Neuronal stem cell (in vitro differentiated cells): ENCODE results near the gene ARHGAP18.

Source experiments
- DNase-seq: peaks from one replicate; pipeline ENCODE4 v3.0.0-alpha.2; 2013; ENCODE audit warnings: low spot score
- H2AFZ ChIP-seq: one replicate; pipeline ENCODE4 v1.6.1; 2013; ENCODE audit warnings: mild to moderate bottlenecking, low read length, inconsistent platforms
- H2AK5ac ChIP-seq: 2 replicates; pipeline ENCODE4 v1.6.1; 2013; ENCODE audit warnings: low read depth, mild to moderate bottlenecking, inconsistent platforms, low read length, moderate library complexity, mixed read lengths
- H2BK120ac ChIP-seq: 2 replicates; pipeline ENCODE4 v1.6.1; 2013; ENCODE audit warnings: low read depth, mild to moderate bottlenecking, inconsistent platforms, low read length, moderate library complexity, mixed read lengths
- H2BK12ac ChIP-seq: one replicate; pipeline ENCODE4 v1.6.1; 2013; ENCODE audit warnings: low read length, inconsistent platforms
- H2BK15ac ChIP-seq: 2 replicates; pipeline ENCODE4 v1.6.1; 2013; ENCODE audit warnings: mild to moderate bottlenecking, low read length, inconsistent platforms, mixed read lengths
- H2BK5ac ChIP-seq: one replicate; pipeline ENCODE4 v1.6.1; 2013; ENCODE audit warnings: inconsistent platforms, mild to moderate bottlenecking, low read length, moderate library complexity
- H3K14ac ChIP-seq: one replicate; pipeline ENCODE4 v1.6.1; 2013; ENCODE audit warnings: low read length, inconsistent platforms
- H3K18ac ChIP-seq: 2 replicates; pipeline ENCODE4 v1.6.1; 2013; ENCODE audit warnings: low read length, inconsistent platforms
- H3K23ac ChIP-seq: 2 replicates; pipeline ENCODE4 v1.6.1; 2013; ENCODE audit warnings: low read depth, mild to moderate bottlenecking, mixed read lengths, low read length, inconsistent platforms; ENCODE audit not compliant: poor library complexity
- H3K27ac ChIP-seq: replicated peaks from 3 replicates; pipeline ENCODE4 v1.5.1; 2013; ENCODE audit warnings: low read length, inconsistent platforms
- H3K27me3 ChIP-seq, 3 experiments: 2 replicates each; pipeline ENCODE4 v1.6.1; 2013; ENCODE audit warnings: low read length in 3 of 3, mild to moderate bottlenecking in 2 of 3, inconsistent platforms in 1 of 3, low read depth in 1 of 3, mixed read lengths in 1 of 3, moderate library complexity in 1 of 3; ENCODE audit not compliant: control insufficient read depth in 3 of 3, insufficient read depth in 3 of 3
- H3K36me3 ChIP-seq, 2 donors: replicated peaks in 1 of 2; 2 replicates each; pipeline ENCODE4 v1.6.1; 2013; ENCODE audit warnings: low read length in 2 of 2; ENCODE audit not compliant: control insufficient read depth in 2 of 2, insufficient read depth in 2 of 2
- H3K4ac ChIP-seq: 2 replicates; pipeline ENCODE4 v1.6.1; 2013; ENCODE audit warnings: inconsistent platforms, mild to moderate bottlenecking, low read length, moderate library complexity
- H3K4me1 ChIP-seq, 2 donors: 1 replicate in 1 of 2; 2 replicates in 1 of 2; pipeline ENCODE4 v1.6.1; 2013; ENCODE audit warnings: low read length in 2 of 2, low read depth in 1 of 2; ENCODE audit not compliant: control insufficient read depth in 2 of 2, insufficient read depth in 1 of 2
- H3K4me2 ChIP-seq: one replicate; pipeline ENCODE4 v1.6.1; 2013; ENCODE audit warnings: mild to moderate bottlenecking, low read length, inconsistent platforms; ENCODE audit not compliant: insufficient read depth, poor library complexity, severe bottlenecking
- H3K4me3 ChIP-seq, 2 donors: 2 replicates each; pipeline ENCODE4 v1.5.1; 2013; ENCODE audit warnings: low read length in 2 of 2, mild to moderate bottlenecking in 2 of 2, inconsistent platforms in 1 of 2, moderate library complexity in 1 of 2
- H3K79me1 ChIP-seq: one replicate; pipeline ENCODE4 v1.6.1; 2013; ENCODE audit warnings: low read depth, mild to moderate bottlenecking, inconsistent platforms, low read length, moderate library complexity
- H3K9ac ChIP-seq: one replicate; pipeline ENCODE4 v1.6.1; 2013; ENCODE audit warnings: mild to moderate bottlenecking, low read depth, low read length, inconsistent platforms; ENCODE audit not compliant: poor library complexity
- H3K9me3 ChIP-seq, 2 donors: replicated peaks in 1 of 2; 2 replicates each; pipeline versions ENCODE3 to v1.6.1; 2013; ENCODE audit warnings: low read length in 2 of 2, mild to moderate bottlenecking in 2 of 2, inconsistent platforms in 1 of 2, low read depth in 1 of 2, mixed read lengths in 1 of 2, moderate library complexity in 1 of 2; ENCODE audit not compliant: control insufficient read depth in 2 of 2, insufficient read depth in 1 of 2
- H4K8ac ChIP-seq: one replicate; pipeline ENCODE4 v1.6.1; 2013; ENCODE audit warnings: low read depth, mild to moderate bottlenecking, inconsistent platforms, low read length, moderate library complexity
- H4K91ac ChIP-seq: one replicate; pipeline ENCODE4 v1.6.1; 2013; ENCODE audit warnings: low read length, low read depth, mild to moderate bottlenecking, inconsistent platforms; ENCODE audit not compliant: poor library complexity
- WGBS, 2 donors: extraction: QIAGEN DNeasy Blood & Tissue Kit; methylation state at CpG; one replicate each; pipeline ENCODE4 v1.1.7; 2013; ENCODE audit warnings: missing lambda C conversion rate in 2 of 2, mixed read lengths in 1 of 2; ENCODE audit not compliant: insufficient read length in 2 of 2, insufficient replicate concordance in 1 of 2; ENCODE audit errors: extremely low coverage in 2 of 2; 5-methylcytosine and 5-hydroxymethylcytosine counted together

ARHGAP18 gene

DNA sequence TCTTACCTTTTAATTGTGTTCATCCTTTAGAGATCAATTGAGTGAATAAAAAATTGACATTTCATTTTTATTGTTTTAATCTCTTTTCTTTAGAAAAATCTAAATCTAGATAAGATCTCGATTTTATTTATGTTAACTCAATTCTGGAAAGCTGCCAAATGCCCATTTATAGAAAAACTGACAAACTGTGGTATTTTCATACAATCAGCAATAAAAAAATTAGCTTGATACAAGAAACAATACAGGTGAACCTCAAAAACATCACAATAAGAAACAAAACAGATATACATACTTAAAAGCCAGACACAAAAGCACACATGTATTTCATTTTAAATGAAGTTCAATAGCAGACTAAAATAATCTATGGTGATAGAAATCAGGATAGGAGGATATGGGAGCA lies 30.0 kb upstream of the ARHGAP18 start:
- no peaks in the 10 kb centered on the region for H3K27me3 ChIP-seq
- H3K79me1 ChIP-seq = no peaks in the 10 kb centered on the region
- H4K8ac ChIP-seq = no peak overlapping the region
- H3K14ac ChIP-seq = no peak overlapping the region
- H2AFZ ChIP-seq = no peak overlapping the region
- no peak overlapping the region for H4K91ac ChIP-seq
- H3K4ac ChIP-seq = no peak overlapping the region
- H3K9me3 ChIP-seq = no peaks in the 10 kb centered on the region
- peaks cover 3 to 9% of the 10 kb centered on the region in 2 donors for H3K4me1 ChIP-seq
- no peak overlapping the region for H2BK120ac ChIP-seq
- H3K27ac ChIP-seq = no peak overlapping the region
- no peak overlapping the region for H2BK15ac ChIP-seq
- no peak overlapping the region for H2AK5ac ChIP-seq
- no peak overlapping the region for H3K4me3 ChIP-seq
- WGBS, 2 donors = no CpG with 5 or more reads among the region's 1 CpG
- no peak overlapping the region for H2BK5ac ChIP-seq
- no peak overlapping the region for H3K9ac ChIP-seq
- no peak overlapping the region for H2BK12ac ChIP-seq
- H3K36me3 ChIP-seq = no peaks in the 10 kb centered on the region
- no peak overlapping the region for H3K4me2 ChIP-seq
- DNase-seq = no peak
- no peak overlapping the region for H3K18ac ChIP-seq
- H3K23ac ChIP-seq = no peak overlapping the region

DNA sequence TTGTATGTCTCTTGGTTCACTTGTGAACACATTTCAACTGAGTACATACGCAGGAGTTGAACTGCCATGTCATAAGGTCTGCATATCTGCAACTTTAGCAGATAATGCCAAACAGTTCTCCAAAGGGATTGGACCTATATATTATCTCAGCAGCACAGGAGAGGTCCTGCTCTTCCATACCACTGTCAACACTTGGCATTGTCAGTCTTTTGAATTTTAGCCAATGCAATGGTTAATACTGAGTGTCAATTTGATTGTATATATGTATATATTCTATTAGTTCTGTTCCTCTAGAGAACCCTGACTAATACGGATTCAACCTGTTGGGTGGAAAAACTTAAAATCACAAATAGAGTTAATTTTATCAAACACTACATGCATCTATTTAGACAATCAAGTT lies 26.1 kb upstream of the ARHGAP18 start:
- Histone ChIP-seq H2AFZ (no peak overlapping the region), H3K27ac (no peak overlapping the region), H2BK12ac (no peak overlapping the region), H3K9ac (no peak overlapping the region), H2BK5ac (no peak overlapping the region), H3K4me2 (no peak overlapping the region), H3K9me3 (no peaks in the 10 kb centered on the region), H2BK15ac (no peak overlapping the region), H3K4me3 (no peak overlapping the region), H3K4ac (no peak overlapping the region), H2AK5ac (no peak overlapping the region), H3K23ac (no peak overlapping the region), H3K14ac (no peak overlapping the region), H3K79me1 (no peaks in the 10 kb centered on the region), H4K8ac (no peak overlapping the region), H3K18ac (no peak overlapping the region), H3K4me1 (no peaks in the 10 kb centered on the region), H3K36me3 (no peaks in the 10 kb centered on the region), H3K27me3 (no peaks in the 10 kb centered on the region), H2BK120ac (no peak overlapping the region), H4K91ac (no peak overlapping the region)
- no peak for DNase-seq
- WGBS, 2 donors = no CpG with 5 or more reads among the region's 2 CpGs

DNA sequence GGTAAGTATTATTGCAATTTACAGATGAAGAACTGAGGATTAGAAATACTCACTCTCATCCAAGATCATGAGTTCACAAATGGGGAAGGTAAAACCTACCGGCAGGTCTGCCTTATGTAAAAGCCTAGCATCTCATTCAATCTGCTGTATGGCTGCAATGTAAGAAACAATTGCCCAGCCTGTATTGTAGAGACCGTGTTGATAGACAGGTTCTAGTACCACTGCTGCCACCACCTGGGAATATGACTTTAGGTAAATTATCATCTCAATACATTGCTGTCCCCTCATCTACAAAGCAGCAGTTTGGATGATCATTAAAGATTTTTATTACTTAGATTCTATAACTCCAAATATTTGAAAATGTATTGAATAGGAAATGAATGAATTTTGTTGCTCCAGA lies 23.3 kb upstream of the ARHGAP18 start:
- H4K91ac ChIP-seq = no peak overlapping the region
- no peak overlapping the region for H2BK120ac ChIP-seq
- no peak overlapping the region for H2BK15ac ChIP-seq
- no peak overlapping the region for H3K9ac ChIP-seq
- H2BK5ac ChIP-seq = no peak overlapping the region
- H3K27ac ChIP-seq = no peak overlapping the region
- H2AFZ ChIP-seq = no peak overlapping the region
- no peak overlapping the region for H3K23ac ChIP-seq
- H3K9me3 ChIP-seq = no peaks in the 10 kb centered on the region
- no peak for DNase-seq
- no CpG with 5 or more reads among the region's 2 CpGs for WGBS, 2 donors
- no peak overlapping the region for H4K8ac ChIP-seq
- H3K27me3 ChIP-seq = no peaks in the 10 kb centered on the region
- no peak overlapping the region for H3K4ac ChIP-seq
- no peak overlapping the region for H2AK5ac ChIP-seq
- H3K4me1 ChIP-seq = no peaks in the 10 kb centered on the region
- no peaks in the 10 kb centered on the region for H3K79me1 ChIP-seq
- H3K36me3 ChIP-seq = no peaks in the 10 kb centered on the region
- no peak overlapping the region for H3K4me3 ChIP-seq
- no peak overlapping the region for H3K18ac ChIP-seq
- H2BK12ac ChIP-seq = no peak overlapping the region
- no peak overlapping the region for H3K14ac ChIP-seq
- no peak overlapping the region for H3K4me2 ChIP-seq

DNA sequence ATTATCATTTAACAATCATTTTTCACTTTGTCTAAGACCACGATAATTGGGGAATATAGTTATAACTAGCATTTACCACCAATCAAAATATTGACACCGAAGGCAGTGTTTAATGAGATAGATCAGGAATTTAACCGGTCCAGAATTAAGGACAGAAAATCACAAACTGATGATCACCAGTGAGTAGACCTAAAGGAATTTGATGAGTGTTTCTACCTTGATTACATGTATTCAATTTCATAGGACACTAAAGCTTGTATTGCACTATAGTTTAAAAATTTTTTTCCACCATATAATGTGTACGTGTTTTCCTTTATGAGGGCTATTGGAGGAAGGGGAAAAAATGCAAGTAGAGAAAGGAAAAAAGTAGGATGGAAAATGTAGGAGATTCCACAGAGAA lies 22.6 kb upstream of the ARHGAP18 start:
- Histone ChIP-seq H4K91ac (no peak overlapping the region), H4K8ac (no peak overlapping the region), H3K23ac (no peak overlapping the region), H3K4me1 (no peaks in the 10 kb centered on the region), H3K18ac (no peak overlapping the region), H3K36me3 (no peaks in the 10 kb centered on the region), H3K27ac (no peak overlapping the region), H2BK120ac (no peak overlapping the region), H3K9me3 (no peaks in the 10 kb centered on the region), H2BK12ac (no peak overlapping the region), H3K4me2 (no peak overlapping the region), H2BK5ac (no peak overlapping the region), H3K9ac (no peak overlapping the region), H3K27me3 (no peaks in the 10 kb centered on the region), H3K14ac (no peak overlapping the region), H3K4me3 (no peak overlapping the region), H2AK5ac (no peak overlapping the region), H3K79me1 (no peaks in the 10 kb centered on the region), H2AFZ (no peak overlapping the region), H3K4ac (no peak overlapping the region), H2BK15ac (no peak overlapping the region)
- DNase-seq = no peak
- WGBS, 2 donors = no CpG with 5 or more reads among the region's 4 CpGs
